KOPT-K1 (cell line): ENCODE data around the gene AKAP11.

Experiments
- H3K27ac ChIP-seq: fragments of 200-600 bp; sonication (generic); 2 replicates; pipeline ENCODE4 v1.5.1; 2016; ENCODE audit warnings: antibody characterized with exemption, mild to moderate bottlenecking, low read depth, low read length; ENCODE audit not compliant: poor library complexity, severe bottlenecking
- H3K36me3 ChIP-seq: fragments of 200-600 bp; sonication (generic); 2 replicates; pipeline ENCODE4 v1.5.1; 2017; ENCODE audit warnings: antibody characterized with exemption, mild to moderate bottlenecking, low read length, moderate library complexity; ENCODE audit not compliant: insufficient read depth
- H3K9me3 ChIP-seq: fragments of 200-600 bp; sonication (generic); 2 replicates; pipeline ENCODE4 v1.5.1; 2017; ENCODE audit warnings: antibody characterized with exemption, low read length, mild to moderate bottlenecking; ENCODE audit not compliant: insufficient read depth, poor library complexity, severe bottlenecking

Gene AKAP11

GRCh38 chr13:42334329-42334706 is 62.4 kb downstream of the AKAP11 start:
- H3K9me3 ChIP-seq: no peaks in the 10 kb centered on the region
- H3K27ac ChIP-seq: no peak overlapping the region

GRCh38 chr13:42337808-42338600 is 66.1 kb downstream of the AKAP11 start:
- Histone ChIP-seq H3K9me3 (no peaks in the 10 kb centered on the region), H3K27ac (no peak overlapping the region), H3K36me3 (no peaks in the 10 kb centered on the region)

More at GRCh38 chr13:42334329-42334706, 62.4 kb downstream of the AKAP11 start:
- no peaks in the 10 kb centered on the region for H3K36me3 ChIP-seq

GRCh38 chr13:42345367-42345766 is 73.4 kb downstream of the AKAP11 start:
- H3K9me3 ChIP-seq: no peaks in the 10 kb centered on the region
- no peak overlapping the region for H3K27ac ChIP-seq

GRCh38 chr13:42348576-42348975 is 76.6 kb downstream of the AKAP11 start:
- Histone ChIP-seq H3K36me3 (no peaks in the 10 kb centered on the region), H3K27ac (no peak overlapping the region), H3K9me3 (no peaks in the 10 kb centered on the region)

More at GRCh38 chr13:42345367-42345766, 73.4 kb downstream of the AKAP11 start:
- no peaks in the 10 kb centered on the region for H3K36me3 ChIP-seq

GRCh38 chr13:42350141-42350540 is 78.2 kb downstream of the AKAP11 start:
- Histone ChIP-seq H3K36me3 (no peaks in the 10 kb centered on the region), H3K27ac (no peak overlapping the region)

GRCh38 chr13:42354241-42355091 is 82.5 kb downstream of the AKAP11 start:
- Histone ChIP-seq H3K27ac (peak overlapping the region; percentile 89), H3K36me3 (no peaks in the 10 kb centered on the region), H3K9me3 (no peaks in the 10 kb centered on the region)

More at GRCh38 chr13:42350141-42350540, 78.2 kb downstream of the AKAP11 start:
- H3K9me3 ChIP-seq: no peaks in the 10 kb centered on the region

GRCh38 chr13:42355092-42355485 is 83.1 kb downstream of the AKAP11 start:
- H3K27ac ChIP-seq: peak overlapping the region; percentile 89

GRCh38 chr13:42355491-42356183 is 83.7 kb downstream of the AKAP11 start:
- peak overlapping the region; percentile 89 for H3K27ac ChIP-seq
- no peaks in the 10 kb centered on the region for H3K9me3 ChIP-seq
- H3K36me3 ChIP-seq: no peaks in the 10 kb centered on the region

More at GRCh38 chr13:42355092-42355485, 83.1 kb downstream of the AKAP11 start:
- H3K36me3 ChIP-seq: no peaks in the 10 kb centered on the region
- no peaks in the 10 kb centered on the region for H3K9me3 ChIP-seq

- Histone ChIP-seq H3K27ac (peak overlapping the region; percentile 89), H3K36me3 (no peaks in the 10 kb centered on the region), H3K9me3 (no peaks in the 10 kb centered on the region)
Observed at GRCh38 chr13:42356184-42356575, 84.2 kb downstream of the AKAP11 start.

GRCh38 chr13:42360046-42360574 is 88.2 kb downstream of the AKAP11 start:
- Histone ChIP-seq H3K9me3 (no peaks in the 10 kb centered on the region), H3K36me3 (no peaks in the 10 kb centered on the region), H3K27ac (no peak overlapping the region)

- H3K27ac ChIP-seq: no peak overlapping the region
- H3K9me3 ChIP-seq: no peaks in the 10 kb centered on the region
- H3K36me3 ChIP-seq: no peaks in the 10 kb centered on the region
Observed at GRCh38 chr13:42361701-42362100, 89.7 kb downstream of the AKAP11 start.

GRCh38 chr13:42363941-42364612 is 92.1 kb downstream of the AKAP11 start:
- no peaks in the 10 kb centered on the region for H3K36me3 ChIP-seq
- H3K27ac ChIP-seq: no peak overlapping the region
- no peaks in the 10 kb centered on the region for H3K9me3 ChIP-seq

- Histone ChIP-seq H3K9me3 (no peaks in the 10 kb centered on the region), H3K27ac (no peak overlapping the region), H3K36me3 (no peaks in the 10 kb centered on the region)
Observed at GRCh38 chr13:42364613-42365000, 92.7 kb downstream of the AKAP11 start.

- Histone ChIP-seq H3K36me3 (no peaks in the 10 kb centered on the region), H3K9me3 (no peaks in the 10 kb centered on the region)
Observed at GRCh38 chr13:42367831-42368230, 95.9 kb downstream of the AKAP11 start.

More at GRCh38 chr13:42367831-42368230, 95.9 kb downstream of the AKAP11 start:
- no peak overlapping the region for H3K27ac ChIP-seq
